GM12801 (cell line): Measurements from ENCODE around the gene OR4K5.

Source experiments
- CTCF ChIP-seq: IDR thresholded peaks from one replicate; pipeline ENCODE4 v1.5.1; 2011; ENCODE audit warnings: control low read depth; ENCODE audit not compliant: insufficient read length; ENCODE audit errors: extremely low read depth

OR4K5 gene

GRCh38 chr14:19920021-19920657, at the start of gene OR4K5:
Gene OR4K5, plus strand, starts transcription at chr14:19920607. Its CDS starts 0 bp downstream, at chr14:19920607.
- TF ChIP-seq CTCF, result no peak

GRCh38 chr14:19873178-19873577, 47.2 kb upstream of the OR4K5 start:
- TF ChIP-seq CTCF, result no peak

GRCh38 chr14:19874842-19875241, 45.6 kb upstream of the OR4K5 start, which contains the start of gene OR4K2:
Gene OR4K2, plus strand, starts transcription at chr14:19875142. Its CDS starts 1,126 bp downstream, at chr14:19876268.
- TF ChIP-seq CTCF, result no peak

GRCh38 chr14:19878029-19878642, 42.3 kb upstream of the OR4K5 start:
- TF ChIP-seq CTCF, result peak; percentile 11

GRCh38 chr14:19895282-19895681, 25.1 kb upstream of the OR4K5 start:
- TF ChIP-seq CTCF, result no peak

GRCh38 chr14:19900999-19901398, 19.4 kb upstream of the OR4K5 start:
- no peak for TF ChIP-seq CTCF

- no peak for TF ChIP-seq CTCF
Measured at GRCh38 chr14:19902409-19902808, 18.0 kb upstream of the OR4K5 start.
